ENCODE data around the gene GLG1.

GLG1 gene

GRCh38 chr16:74474416-74474815 lies 132.5 kb downstream of the GLG1 start:
- no peak for DNase-seq (ENCODE audit: low read depth, low spot score)

DNA sequence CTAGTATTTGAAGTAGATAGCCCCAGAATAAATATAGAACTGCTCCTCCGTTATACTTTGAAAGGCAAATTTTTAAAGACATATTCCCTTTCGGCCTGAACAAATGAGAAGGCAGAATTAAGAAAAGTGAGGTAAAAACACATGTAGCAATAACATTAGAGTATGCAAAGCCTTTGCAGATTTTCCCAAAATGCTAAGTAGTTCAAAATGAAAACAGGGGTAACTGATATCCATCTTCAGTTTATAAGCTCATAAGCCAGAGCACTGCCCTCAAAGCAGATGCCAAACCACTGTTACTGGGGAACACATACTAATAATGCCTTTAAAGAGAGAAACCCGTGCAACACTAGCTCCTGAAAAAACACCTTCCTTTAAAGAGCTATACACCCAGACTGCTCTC lies 134.4 kb downstream of the GLG1 start:
- no peak for DNase-seq (ENCODE audit: low read depth, low spot score)

- DNase-seq (ENCODE audit: low read depth, low spot score): no peak
These were observed 134.9 kb downstream of the GLG1 start for GRCh38 chr16:74472010-74472409.

GRCh38 chr16:74469946-74470478 lies 136.9 kb downstream of the GLG1 start:
- no peak for DNase-seq (ENCODE audit: low read depth, low spot score)

GRCh38 chr16:74468807-74469525 lies 137.9 kb downstream of the GLG1 start:
- DNase-seq (ENCODE audit: low read depth, low spot score): no peak

- DNase-seq (ENCODE audit: low read depth, low spot score): no peak
These were observed 140.0 kb downstream of the GLG1 start for GRCh38 chr16:74466872-74467271.

GRCh38 chr16:74465851-74466685 lies 140.8 kb downstream of the GLG1 start:
- no peak for DNase-seq (ENCODE audit: low read depth, low spot score)

DNA sequence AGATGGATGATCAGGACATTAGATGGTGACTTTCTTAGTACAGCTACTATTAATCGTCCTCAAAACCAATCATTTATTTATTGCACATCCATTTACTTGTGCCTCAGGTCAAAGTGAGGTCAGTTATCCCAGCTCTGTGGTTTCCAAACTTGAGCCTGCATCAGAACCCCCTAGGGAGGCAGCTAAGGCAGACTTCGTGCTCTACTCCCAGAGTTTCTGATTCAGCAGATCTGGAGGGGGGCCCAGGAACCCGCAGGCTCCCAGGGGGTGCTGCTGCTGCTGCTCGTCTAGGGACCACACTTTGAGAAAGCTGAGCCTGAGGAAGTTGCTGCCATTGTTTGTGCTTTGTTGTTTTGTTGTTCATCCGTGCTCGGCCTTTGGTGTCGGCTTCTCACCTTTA lies 141.6 kb downstream of the GLG1 start:
- DNase-seq (ENCODE audit: low read depth, low spot score): no peak

- DNase-seq (ENCODE audit: low read depth, low spot score): no peak
These were observed 143.0 kb downstream of the GLG1 start for GRCh38 chr16:74463888-74464287.

DNA sequence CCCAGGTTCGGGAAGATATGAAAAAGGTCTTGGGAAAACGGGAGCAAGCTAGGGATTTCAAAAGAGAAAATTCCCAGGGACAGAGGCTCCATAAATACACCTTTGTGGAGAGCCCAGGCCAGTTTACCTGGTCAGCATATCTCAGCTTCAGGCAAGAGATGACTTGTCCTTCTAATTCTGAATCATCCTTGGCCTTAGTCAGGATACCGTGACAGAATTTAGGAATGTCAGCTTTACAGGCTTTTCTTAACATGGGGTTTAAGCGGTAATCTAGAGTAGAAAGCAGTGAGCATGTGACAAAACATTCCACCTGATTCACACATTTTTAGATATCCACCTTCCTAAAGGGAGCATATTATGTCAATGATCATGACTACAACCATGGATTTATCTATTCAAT lies 144.6 kb downstream of the GLG1 start:
- DNase-seq (ENCODE audit: low read depth, low spot score): no peak

DNA sequence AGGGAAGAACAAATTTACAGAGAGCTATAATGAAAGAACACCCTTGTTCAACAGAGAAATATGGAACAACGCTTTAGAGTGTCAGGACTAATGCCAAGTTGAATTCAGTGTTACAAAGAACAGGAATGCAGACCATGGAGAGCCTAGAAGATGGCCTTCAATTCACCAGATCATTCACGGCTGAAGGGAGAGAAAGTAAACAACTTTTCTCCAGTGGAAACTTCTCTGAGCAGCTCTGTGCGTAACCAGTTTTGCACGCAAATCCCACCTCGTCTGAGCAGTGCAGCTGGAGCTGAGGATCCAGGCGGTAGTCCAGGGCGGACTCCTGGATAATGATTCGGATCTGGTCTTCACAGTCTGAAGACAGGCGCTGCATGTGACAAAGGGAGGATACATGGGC lies 145.1 kb downstream of the GLG1 start:
- no peak for DNase-seq (ENCODE audit: low read depth, low spot score)

GRCh38 chr16:74460542-74460941 lies 146.4 kb downstream of the GLG1 start:
- DNase-seq (ENCODE audit: low read depth, low spot score): no peak

DNA sequence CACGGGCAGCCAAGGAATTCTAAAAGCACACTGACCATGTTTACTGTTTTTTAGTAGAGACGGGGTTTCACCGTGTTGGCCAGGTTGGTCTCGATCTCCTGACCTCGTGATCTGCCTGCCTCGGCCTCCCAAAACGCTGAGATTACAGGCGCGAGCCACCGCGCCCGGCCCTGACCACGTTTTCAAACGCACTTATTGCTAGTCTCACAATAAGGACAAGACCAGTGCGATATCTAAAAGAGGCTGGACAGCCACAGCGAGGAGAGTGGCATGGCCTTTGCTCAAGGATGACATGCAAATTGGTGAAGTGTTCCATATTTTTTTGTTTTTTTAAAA lies 150.7 kb downstream of the GLG1 start:
- DNase-seq (ENCODE audit: low read depth, low spot score): no peak

DNA sequence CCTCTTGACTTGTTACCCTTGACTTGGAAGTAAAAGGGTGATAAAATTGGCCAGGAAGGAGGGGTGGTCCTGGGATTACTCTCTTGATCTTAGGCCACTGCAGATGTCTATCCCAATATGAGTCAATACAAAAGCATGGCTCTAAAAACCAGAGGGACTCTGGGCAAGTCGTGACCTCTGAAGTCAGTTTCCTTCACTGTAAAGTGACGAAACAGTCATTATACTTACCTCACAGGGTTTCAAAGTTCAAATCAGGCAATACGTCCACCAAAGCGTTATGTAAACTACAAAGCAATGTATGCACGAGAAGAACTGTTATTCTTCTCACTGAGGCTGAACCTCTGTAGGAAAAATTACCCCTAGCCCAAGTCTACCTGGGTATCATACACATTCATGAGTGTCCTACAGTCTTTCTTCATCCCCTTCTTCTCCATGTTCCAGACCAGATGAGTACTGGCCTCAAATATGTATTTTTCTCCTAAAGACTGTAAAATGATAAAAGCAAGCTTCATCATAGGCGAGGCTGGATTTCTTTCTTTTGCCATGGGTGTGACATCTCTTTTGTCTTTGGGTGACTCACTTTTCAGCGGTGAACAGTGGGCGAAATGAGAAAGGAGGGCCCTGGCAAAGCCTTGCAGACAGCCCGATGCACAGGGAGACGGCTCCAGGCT lies 151.2 kb downstream of the GLG1 start:
- no peak for DNase-seq (ENCODE audit: low read depth, low spot score)

DNA sequence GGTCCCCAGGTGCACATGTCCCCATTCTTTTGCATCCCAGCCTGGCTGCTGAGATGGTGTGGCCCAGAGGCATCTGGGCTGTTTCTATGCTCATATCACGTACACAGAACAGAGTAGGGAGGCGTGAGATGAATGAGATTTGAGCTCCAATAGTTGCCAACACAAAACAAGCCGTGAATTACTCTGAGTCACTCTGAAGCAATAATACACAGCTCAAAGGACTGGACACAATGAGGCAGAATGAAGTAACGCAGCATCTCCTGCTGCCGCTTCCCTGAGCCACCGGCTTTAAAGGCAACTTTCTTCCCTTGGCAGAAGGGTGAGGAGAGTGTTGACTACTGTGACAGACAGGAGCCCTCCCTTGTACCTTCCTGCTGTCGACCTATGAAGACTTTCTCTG lies 151.7 kb downstream of the GLG1 start:
- DNase-seq (ENCODE audit: low read depth, low spot score): no peak

GRCh38 chr16:74451951-74452758 lies 154.8 kb downstream of the GLG1 start:
- DNase-seq (ENCODE audit: low read depth, low spot score): no peak

DNA sequence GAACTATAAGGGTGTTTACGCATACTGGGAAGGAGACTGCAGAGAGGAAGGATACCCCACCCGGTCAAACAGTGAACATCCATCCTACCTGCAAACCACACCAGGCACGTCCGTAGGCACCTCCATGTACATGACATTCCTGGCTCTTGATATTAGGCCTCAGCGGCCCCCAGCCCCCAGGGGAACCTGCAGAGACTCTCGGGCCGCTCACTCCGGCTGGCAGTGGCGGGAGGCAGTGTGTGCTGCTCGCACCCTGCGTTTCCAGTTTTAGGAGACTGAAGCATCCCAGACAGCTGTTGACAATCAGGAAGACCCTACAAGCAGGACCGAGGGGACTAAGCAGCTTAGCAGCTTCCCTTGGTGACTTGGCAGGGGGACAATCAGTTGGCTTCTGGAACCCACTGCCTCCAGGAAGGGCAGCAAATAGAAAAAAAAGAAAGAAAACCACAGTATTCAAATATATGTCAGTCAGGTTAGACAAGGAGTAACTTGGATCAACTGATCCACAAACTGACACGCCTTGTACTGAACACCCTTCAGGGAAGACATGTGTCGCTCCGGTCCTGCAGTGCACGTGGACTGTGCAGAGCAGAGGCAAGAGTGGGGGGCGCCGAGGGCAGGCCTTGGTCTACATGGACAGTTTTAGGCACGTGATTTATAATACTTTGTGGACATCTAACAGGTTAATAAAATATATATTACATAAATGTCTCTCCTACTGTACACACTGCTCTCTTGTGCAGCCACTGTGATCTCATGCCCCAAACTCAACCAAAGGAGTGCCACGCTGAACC lies 155.8 kb downstream of the GLG1 start:
- DNase-seq (ENCODE audit: low read depth, low spot score): no peak

DNA sequence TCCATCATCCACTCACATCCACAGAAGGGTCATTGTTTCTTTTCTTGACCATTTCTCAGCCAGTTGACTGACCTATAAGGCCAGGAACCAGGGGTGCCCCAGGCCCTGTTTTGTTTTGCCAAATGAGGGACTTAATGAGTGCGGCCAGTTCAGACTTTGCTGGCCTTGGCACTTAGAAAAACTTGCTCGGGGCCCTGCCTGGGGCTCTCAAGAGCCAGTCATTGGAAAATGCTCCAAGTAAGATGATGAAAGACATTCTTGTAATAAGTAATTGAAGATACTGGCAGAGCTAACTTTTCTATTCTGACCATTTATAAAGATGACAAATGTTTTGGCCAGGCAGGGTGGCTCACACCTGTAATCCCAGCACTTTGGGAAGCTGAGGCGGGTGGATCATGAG lies 156.7 kb downstream of the GLG1 start:
- no peak for DNase-seq (ENCODE audit: low read depth, low spot score)

- DNase-seq (ENCODE audit: low read depth, low spot score): no peak
These were observed 157.4 kb downstream of the GLG1 start for GRCh38 chr16:74449470-74449869.

GRCh38 chr16:74448990-74449389 lies 157.9 kb downstream of the GLG1 start:
- DNase-seq (ENCODE audit: low read depth, low spot score): no peak

DNA sequence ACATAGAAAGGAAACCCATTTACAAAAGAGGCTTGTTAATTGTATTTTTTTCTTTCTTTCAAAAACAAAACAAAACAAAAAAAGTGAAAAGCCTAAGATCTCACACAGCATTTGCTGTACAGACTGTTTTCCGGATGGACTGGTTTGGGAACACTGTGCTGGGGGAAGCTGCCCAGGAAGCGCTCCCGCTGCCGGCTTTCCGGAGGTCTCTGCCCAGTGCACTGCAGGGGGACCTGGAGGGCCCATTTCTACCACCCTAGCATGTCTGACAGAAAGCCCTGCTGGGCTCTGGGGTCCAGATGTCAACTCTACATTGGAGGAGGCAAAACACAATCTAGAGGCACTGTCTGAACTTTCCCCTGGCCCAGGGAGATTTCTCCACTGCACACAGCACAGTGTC lies 159.3 kb downstream of the GLG1 start:
- no peak for DNase-seq (ENCODE audit: low read depth, low spot score)
